Measurements from ENCODE around the gene CAND2.

The CAND2 gene

DNA sequence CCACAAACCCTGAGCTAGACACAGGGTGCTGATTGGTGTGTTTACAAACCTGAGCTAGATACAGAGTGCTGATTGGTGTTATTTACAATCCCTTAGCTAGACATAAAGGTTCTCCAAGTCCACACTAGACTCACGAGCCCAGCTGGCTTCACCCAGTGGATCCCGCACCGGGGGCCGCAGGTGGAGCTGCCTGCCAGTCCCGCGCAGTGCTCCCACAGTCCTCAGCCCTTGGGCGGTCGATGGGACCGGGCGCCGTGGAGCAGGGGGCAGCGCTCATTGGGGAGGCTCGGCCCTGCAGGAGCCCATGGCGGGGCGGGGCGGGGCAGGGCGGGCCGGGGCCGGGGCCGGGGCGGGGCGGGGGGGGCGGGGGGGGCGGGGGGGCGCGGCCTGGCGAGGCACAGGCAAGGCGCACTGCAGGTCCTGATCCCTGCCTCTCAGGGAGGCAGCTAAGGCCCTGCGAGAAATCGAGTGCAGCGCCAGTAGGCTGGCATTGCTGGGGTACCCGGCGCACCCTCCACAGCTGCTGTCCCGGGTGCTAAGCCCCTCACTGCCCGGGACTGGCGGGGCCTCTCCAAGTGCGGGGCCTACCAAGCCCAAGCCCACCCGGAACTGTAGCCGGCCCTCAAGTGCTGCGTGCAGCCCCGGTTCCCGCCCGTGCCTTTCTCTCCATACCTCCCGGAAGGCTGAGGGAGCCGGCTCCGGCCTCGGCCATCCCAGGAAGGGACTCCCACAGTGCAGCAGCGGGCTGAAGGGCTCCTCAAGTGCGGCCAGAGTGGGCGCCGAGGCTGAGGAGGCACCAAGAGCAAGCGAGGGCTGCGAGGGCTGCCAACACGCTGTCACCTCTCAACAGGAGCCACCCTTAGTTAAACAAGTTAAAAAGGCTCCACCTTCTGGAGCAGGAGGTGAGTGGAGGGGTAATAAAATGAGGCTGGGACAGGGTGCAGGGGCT lies 27.6 kb upstream of the CAND2 start:
- TF ChIP-seq, protein P1, sequence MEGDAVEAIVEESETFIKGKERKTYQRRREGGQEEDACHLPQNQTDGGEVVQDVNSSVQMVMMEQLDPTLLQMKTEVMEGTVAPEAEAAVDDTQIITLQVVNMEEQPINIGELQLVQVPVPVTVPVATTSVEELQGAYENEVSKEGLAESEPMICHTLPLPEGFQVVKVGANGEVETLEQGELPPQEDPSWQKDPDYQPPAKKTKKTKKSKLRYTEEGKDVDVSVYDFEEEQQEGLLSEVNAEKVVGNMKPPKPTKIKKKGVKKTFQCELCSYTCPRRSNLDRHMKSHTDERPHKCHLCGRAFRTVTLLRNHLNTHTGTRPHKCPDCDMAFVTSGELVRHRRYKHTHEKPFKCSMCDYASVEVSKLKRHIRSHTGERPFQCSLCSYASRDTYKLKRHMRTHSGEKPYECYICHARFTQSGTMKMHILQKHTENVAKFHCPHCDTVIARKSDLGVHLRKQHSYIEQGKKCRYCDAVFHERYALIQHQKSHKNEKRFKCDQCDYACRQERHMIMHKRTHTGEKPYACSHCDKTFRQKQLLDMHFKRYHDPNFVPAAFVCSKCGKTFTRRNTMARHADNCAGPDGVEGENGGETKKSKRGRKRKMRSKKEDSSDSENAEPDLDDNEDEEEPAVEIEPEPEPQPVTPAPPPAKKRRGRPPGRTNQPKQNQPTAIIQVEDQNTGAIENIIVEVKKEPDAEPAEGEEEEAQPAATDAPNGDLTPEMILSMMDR (IDR thresholded peaks at IDR 0.05; ENCODE audit: insufficient read depth, low read depth, low read length, missing control alignments), result no peak
- DNase-seq (ENCODE audit: low read depth), result no peak

DNA sequence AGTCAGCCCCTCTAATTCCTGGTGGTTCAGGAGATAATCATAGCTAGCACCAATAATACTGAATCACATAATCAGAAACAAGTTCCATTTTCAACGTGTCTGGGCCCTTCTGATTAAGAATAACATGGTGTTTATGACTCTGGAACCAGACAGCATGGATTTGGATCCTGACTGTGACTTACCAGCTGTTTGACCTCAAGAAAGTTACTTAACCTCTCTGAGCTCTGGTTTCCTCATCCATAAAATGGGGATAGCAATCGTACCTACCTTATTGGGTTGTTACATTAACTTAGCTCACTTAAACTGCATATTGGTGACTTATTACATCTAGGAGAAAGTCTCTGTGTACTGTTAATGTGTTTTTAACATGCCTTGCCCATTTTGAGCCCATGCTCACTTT lies 26.7 kb upstream of the CAND2 start:
- DNase-seq (ENCODE audit: low read depth), result no peak
- no peak overlapping the region for H3K4me3 ChIP-seq (ENCODE audit: low read depth, low read length)
- TF ChIP-seq, protein P1 (IDR thresholded peaks at IDR 0.05; ENCODE audit: insufficient read depth, low read depth, low read length, missing control alignments), result no peak

More for the DNA sequence above, 27.6 kb upstream of the CAND2 start:
- no peak overlapping the region for H3K4me3 ChIP-seq (ENCODE audit: low read depth, low read length)

DNA sequence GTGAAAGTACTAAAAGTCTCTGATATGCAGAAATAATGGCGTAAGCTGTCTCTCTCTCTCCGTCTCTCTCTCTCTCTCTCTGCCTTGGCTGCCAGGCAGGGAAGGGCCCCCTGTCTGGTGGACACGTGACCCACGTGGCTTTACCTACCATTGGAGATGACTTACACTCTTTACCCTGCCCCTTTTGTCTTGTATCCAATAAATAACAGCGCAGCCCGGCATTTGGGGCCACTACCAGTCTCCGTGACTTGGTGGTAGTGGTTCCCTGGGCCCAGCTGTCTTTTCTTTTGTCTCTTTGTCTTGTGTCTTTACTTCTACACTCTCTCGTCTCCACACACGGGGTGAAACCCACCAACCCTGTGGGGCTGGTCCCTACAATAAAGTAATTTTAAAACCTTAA lies 25.2 kb upstream of the CAND2 start:
- H3K4me3 ChIP-seq (ENCODE audit: low read depth, low read length), result no peak overlapping the region
- no peak for DNase-seq (ENCODE audit: low read depth)
- TF ChIP-seq, protein P1 (IDR thresholded peaks at IDR 0.05; ENCODE audit: insufficient read depth, low read depth, low read length, missing control alignments), result no peak

DNA sequence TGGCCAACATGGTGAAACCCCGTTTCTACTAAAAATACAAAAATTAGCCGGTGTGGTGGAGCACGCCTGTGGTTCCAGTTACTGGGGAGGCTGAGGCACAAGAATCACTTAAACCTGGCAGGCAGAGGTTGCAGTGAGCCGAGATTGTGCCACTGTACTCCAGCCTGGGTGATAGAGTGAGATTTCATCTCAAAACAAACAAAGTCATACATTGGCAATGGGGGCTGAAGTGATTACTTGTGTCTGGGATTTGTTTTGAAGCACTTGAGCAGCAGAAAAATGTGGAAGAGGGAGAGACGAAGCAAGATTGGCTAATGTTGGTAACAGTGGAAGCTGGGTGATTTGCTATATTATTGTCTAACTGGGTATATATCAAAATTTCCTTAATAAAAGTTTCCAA lies 24.0 kb upstream of the CAND2 start:
- no peak for DNase-seq (ENCODE audit: low read depth)
- TF ChIP-seq, protein P1 (IDR thresholded peaks at IDR 0.05; ENCODE audit: insufficient read depth, low read depth, low read length, missing control alignments), result no peak

DNA sequence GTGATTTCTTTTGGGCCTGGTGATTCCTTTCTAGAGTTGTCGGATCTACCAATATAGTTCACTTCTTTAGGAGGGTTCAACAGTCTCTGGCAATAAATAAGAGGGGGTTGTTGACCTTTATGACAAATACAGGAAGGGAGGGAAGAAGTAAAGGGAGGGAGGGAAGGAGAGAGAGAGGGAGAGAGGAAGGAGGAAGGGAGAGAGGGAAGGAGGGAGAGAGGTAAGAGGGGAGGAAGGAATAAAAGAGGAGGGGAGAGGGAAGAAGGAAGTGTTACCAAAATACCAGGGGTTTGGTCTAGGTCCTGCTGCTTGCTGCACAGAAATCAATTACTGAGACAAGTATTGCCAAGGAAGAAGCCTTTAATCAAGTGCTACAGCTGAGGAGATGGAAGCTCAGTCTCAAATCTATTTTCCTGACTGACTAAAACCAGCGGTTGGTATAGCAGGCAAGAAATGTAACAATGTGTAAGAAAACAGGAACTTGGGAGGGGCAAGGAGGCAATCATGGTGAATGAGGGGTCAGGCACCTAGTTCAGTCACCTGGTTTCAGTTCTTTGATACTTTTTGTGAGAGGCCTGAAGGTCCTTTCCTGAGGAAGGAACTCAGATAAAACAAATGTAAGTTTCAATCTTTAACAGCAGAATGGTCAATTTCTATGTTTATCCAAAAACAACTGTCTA lies 23.3 kb upstream of the CAND2 start:
- TF ChIP-seq, protein P1 (IDR thresholded peaks at IDR 0.05; ENCODE audit: insufficient read depth, low read depth, low read length, missing control alignments), result no peak
- no peak overlapping the region for H3K4me3 ChIP-seq (ENCODE audit: low read depth, low read length)
- no peak for DNase-seq (ENCODE audit: low read depth)

More for the DNA sequence above, 24.0 kb upstream of the CAND2 start:
- H3K4me3 ChIP-seq (ENCODE audit: low read depth, low read length), result no peak overlapping the region

DNA sequence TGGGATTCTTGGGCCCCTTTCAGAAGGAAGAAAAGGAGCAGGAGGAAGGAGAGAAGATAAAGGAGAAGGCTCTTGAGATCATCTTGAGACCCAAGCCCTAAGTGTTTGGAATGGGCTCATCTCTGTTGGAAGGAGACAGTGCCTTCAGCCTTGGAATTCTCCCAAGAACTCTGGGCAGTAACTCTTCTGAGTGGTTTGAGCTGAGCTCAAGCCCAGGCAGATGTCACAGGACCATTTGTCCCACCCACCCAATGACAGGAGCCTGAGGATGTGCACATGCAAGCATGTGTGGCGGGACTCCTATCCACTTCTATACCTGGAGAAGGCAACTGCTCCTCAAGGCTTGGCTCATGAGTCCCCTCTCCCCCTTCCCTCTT lies 22.8 kb upstream of the CAND2 start:
- H3K4me3 ChIP-seq (ENCODE audit: low read depth, low read length), result no peak overlapping the region
- no peak for DNase-seq (ENCODE audit: low read depth)
- TF ChIP-seq, protein P1 (IDR thresholded peaks at IDR 0.05; ENCODE audit: insufficient read depth, low read depth, low read length, missing control alignments), result no peak
